ENCODE results near the gene ASB13. TPM values are rescaled to one million over a fixed set of nuclear protein-coding genes. Genes with fewer than 3 reads are reported as not detected.

ASB13 gene, protein sequence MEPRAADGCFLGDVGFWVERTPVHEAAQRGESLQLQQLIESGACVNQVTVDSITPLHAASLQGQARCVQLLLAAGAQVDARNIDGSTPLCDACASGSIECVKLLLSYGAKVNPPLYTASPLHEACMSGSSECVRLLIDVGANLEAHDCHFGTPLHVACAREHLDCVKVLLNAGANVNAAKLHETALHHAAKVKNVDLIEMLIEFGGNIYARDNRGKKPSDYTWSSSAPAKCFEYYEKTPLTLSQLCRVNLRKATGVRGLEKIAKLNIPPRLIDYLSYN
- total RNA-seq, result 10 to 100 TPM; 12.8 to 13.5 TPM
- polyA plus RNA-seq (2013, experiment 1 of 2), result 8.4 TPM
- polyA plus RNA-seq (2013, experiment 2 of 2), result 10.6 TPM
- long read RNA-seq, experiment 1, partial matches to known transcripts, result 5 of 9 reads
- long read RNA-seq, experiment 1, other reads (novel, unspliced or antisense), result 0 of 9 reads
- long read RNA-seq, experiment 2, transcript ASB13-201 (6 exons, 2,699 nt), result major isoform, 24 of 28 reads
- long read RNA-seq, experiment 2, partial matches to known transcripts, result 0 of 28 reads
- long read RNA-seq, experiment 2, other reads (novel, unspliced or antisense), result 3 of 28 reads
- long read RNA-seq, experiment 3, transcript ASB13-201 (6 exons, 2,699 nt), result major isoform, 91 of 108 reads
- long read RNA-seq, experiment 3, partial matches to known transcripts, result 4 of 108 reads
- long read RNA-seq, experiment 3, other reads (novel, unspliced or antisense), result 10 of 108 reads
- long read RNA-seq, experiment 4, partial matches to known transcripts, result 1 of 2 reads
- long read RNA-seq, experiment 4, other reads (novel, unspliced or antisense), result 0 of 2 reads

DNA sequence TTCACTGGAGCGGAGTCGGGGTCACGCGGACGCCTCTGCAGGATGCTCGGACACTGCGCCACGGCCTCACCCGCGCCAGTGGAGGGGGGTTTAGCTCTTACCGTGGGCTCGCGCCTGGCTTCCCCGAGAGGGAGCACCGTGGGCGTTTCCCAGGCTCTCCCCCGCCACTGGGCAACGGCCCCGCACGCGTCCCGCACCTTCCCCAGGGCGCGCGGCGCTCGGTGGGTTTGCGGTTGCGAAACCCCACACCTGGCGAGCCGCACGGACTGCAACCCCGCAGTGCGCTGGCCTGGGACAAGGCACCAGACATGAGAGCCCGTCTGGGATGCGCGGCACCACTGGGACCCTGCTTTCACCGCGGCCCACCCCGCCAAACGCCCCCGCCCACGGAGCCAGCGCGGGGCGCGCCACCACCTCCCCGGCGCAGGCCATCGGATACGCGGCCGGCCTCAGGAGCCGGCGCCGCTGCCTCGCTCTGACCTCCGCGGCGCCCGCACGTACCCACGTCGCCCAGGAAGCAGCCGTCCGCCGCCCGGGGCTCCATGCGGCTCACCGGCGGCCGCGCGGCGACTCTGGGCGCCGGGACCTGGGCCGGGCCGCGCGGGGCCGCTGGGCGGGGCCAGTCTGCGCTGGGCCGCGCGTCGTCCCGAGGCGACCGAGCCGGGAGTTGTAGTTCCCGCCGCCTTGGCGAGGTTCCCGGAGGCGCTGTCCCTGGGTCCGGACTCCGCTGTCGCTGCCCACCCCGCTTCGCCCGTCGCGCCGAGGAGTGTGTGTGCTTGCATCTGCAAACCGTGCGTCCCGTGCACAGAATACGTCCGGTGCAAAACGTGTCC lies at the start of gene ASB13:
ASB13 (minus strand) TSS at position 588 of the 833 bp plus-strand sequence; CDS start at position 544, 44 bp downstream.
- Mint-ChIP-seq H3K36me3 (ENCODE audit: low read depth) (no peaks in the 10 kb centered on the region), H3K27ac (peak within 1 kb of the TSS; percentile 53), H3K27me3 (ENCODE audit: insufficient read depth) (peaks cover 8% of the 10 kb centered on the region), H3K4me3 (peak within 1 kb of the TSS; percentile 75), H3K9me3 (no peaks in the 10 kb centered on the region), H3K4me1 (peaks cover 13% of the 10 kb centered on the region)
- Histone ChIP-seq H3K27ac (ENCODE audit: low read depth, low read length) (no peak within 1 kb of the TSS), H3K27me3 (ENCODE audit: control insufficient read depth, insufficient read depth, low read length, poor library complexity, severe bottlenecking) (no peaks in the 10 kb centered on the region), H3K9ac (ENCODE audit: extremely low read depth, low read length, poor library complexity, severe bottlenecking) (peak within 1 kb of the TSS; percentile 59), H3K36me3 (ENCODE audit: control insufficient read depth, insufficient read depth, low read length) (no peaks in the 10 kb centered on the region), H3K4me1 (ENCODE audit: control insufficient read depth, insufficient read depth, low read length) (no peaks in the 10 kb centered on the region), H3K9me3 (ENCODE audit: control insufficient read depth, low read length) (no peaks in the 10 kb centered on the region), H3K4me3 (ENCODE audit: low read length) (peak within 1 kb of the TSS; percentile 90)
- 1% methylated on average over 54 to 112 of the region's 112 CpGs for WGBS, 2 experiments (ENCODE audit: insufficient coverage in 1 of 2, insufficient read length in 1 of 2)
- DNase-seq, result peak; percentile 88
- TF ChIP-seq, protein P1, sequence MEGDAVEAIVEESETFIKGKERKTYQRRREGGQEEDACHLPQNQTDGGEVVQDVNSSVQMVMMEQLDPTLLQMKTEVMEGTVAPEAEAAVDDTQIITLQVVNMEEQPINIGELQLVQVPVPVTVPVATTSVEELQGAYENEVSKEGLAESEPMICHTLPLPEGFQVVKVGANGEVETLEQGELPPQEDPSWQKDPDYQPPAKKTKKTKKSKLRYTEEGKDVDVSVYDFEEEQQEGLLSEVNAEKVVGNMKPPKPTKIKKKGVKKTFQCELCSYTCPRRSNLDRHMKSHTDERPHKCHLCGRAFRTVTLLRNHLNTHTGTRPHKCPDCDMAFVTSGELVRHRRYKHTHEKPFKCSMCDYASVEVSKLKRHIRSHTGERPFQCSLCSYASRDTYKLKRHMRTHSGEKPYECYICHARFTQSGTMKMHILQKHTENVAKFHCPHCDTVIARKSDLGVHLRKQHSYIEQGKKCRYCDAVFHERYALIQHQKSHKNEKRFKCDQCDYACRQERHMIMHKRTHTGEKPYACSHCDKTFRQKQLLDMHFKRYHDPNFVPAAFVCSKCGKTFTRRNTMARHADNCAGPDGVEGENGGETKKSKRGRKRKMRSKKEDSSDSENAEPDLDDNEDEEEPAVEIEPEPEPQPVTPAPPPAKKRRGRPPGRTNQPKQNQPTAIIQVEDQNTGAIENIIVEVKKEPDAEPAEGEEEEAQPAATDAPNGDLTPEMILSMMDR (conservative IDR thresholded peaks at IDR 0.05), result peak; percentile 29

DNA sequence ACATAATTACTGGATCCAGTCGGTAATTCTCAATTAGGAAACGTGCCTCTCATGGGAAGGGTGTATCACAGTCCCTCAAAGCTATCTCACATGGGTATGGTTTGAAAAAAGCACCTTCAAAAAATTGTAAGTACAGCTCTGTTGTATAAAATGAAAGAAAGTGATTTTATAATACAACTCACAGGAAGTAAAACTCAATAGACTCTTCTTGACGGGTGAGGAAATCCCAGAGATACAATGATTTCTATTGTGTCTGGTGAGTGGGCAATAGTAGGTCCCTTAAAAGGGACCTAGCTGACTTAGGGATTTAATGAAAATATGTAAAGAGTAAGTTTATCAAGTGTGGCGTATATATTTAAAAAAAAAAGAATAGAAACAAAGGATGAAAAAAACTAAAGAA lies 45.2 kb upstream of the ASB13 start:
- no peak overlapping the region for H3K4me3 Mint-ChIP-seq
- no peak for DNase-seq
- no peaks in the 10 kb centered on the region for H3K36me3 ChIP-seq (ENCODE audit: control insufficient read depth, insufficient read depth, low read length)
- no peak overlapping the region for H3K27ac Mint-ChIP-seq
- H3K9me3 Mint-ChIP-seq, result no peaks in the 10 kb centered on the region
- no peaks in the 10 kb centered on the region for H3K4me1 ChIP-seq (ENCODE audit: control insufficient read depth, insufficient read depth, low read length)
- TF ChIP-seq, protein P1 (conservative IDR thresholded peaks at IDR 0.05), result no peak
- H3K27me3 ChIP-seq (ENCODE audit: control insufficient read depth, insufficient read depth, low read length, poor library complexity, severe bottlenecking), result no peaks in the 10 kb centered on the region
- H3K36me3 Mint-ChIP-seq (ENCODE audit: low read depth), result no peaks in the 10 kb centered on the region
- H3K4me3 ChIP-seq (ENCODE audit: low read length), result no peak overlapping the region
- no peaks in the 10 kb centered on the region for H3K27me3 Mint-ChIP-seq (ENCODE audit: insufficient read depth)
- H3K9ac ChIP-seq (ENCODE audit: extremely low read depth, low read length, poor library complexity, severe bottlenecking), result no peak overlapping the region
- 89 to 100% methylated on average over 2 to 4 of the region's 4 CpGs for WGBS, 2 experiments (ENCODE audit: insufficient coverage in 1 of 2, insufficient read length in 1 of 2)
- H3K4me1 Mint-ChIP-seq, result peaks cover 7% of the 10 kb centered on the region
- no peaks in the 10 kb centered on the region for H3K9me3 ChIP-seq (ENCODE audit: control insufficient read depth, low read length)
- no peak overlapping the region for H3K27ac ChIP-seq (ENCODE audit: low read depth, low read length)

DNA sequence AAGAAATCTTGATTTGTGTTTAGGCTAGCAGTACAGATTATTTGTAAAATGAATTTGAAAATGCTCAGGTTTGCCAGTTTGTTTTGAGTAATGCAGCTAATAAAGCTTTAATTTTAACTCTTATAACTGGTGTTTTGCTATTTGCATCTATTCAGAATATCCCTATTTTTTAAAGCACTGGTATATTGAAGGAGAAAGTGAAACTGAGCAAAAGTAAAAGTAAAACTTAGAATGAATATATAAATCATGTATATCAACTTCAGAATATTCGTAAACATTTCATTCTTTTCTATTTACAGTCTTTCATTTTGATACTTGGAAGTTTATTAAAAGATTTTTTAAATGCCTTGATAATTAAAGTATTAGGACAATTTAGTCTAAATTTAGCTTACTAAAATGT lies 44.5 kb upstream of the ASB13 start:
- WGBS, 2 experiments (ENCODE audit: insufficient coverage in 1 of 2, insufficient read length in 1 of 2), result no CpG with 5 or more reads among the region's 1 CpG
- H3K4me1 Mint-ChIP-seq, result peaks cover 7% of the 10 kb centered on the region
- Histone ChIP-seq H3K9me3 (ENCODE audit: control insufficient read depth, low read length) (no peaks in the 10 kb centered on the region), H3K36me3 (ENCODE audit: control insufficient read depth, insufficient read depth, low read length) (no peaks in the 10 kb centered on the region), H3K4me3 (ENCODE audit: low read length) (no peak overlapping the region), H3K27ac (ENCODE audit: low read depth, low read length) (no peak overlapping the region), H3K27me3 (ENCODE audit: control insufficient read depth, insufficient read depth, low read length, poor library complexity, severe bottlenecking) (no peaks in the 10 kb centered on the region), H3K9ac (ENCODE audit: extremely low read depth, low read length, poor library complexity, severe bottlenecking) (no peak overlapping the region), H3K4me1 (ENCODE audit: control insufficient read depth, insufficient read depth, low read length) (no peaks in the 10 kb centered on the region)
- no peaks in the 10 kb centered on the region for H3K36me3 Mint-ChIP-seq (ENCODE audit: low read depth)
- no peak overlapping the region for H3K27ac Mint-ChIP-seq
- DNase-seq, result no peak
- no peaks in the 10 kb centered on the region for H3K9me3 Mint-ChIP-seq
- TF ChIP-seq, protein P1 (conservative IDR thresholded peaks at IDR 0.05), result no peak
- H3K4me3 Mint-ChIP-seq, result no peak overlapping the region
- no peaks in the 10 kb centered on the region for H3K27me3 Mint-ChIP-seq (ENCODE audit: insufficient read depth)

Measured in endodermal cell (in vitro differentiated cells).